IMR-90 (cell line): ENCODE measurements around the gene ADGRG3. TPM values are rescaled to one million over a fixed set of nuclear protein-coding genes. Genes with fewer than 3 reads are reported as not detected.

ENCODE experiments used
- ATAC-seq: fragments of 200-7000 bp; cut with Tn5 transposase; 2 replicates; pipeline ENCODE4 v1.9.1; 2020; ENCODE audit warnings: low read depth, mild to moderate bottlenecking, moderate library complexity
- BruUV-seq: library from RNA; stranded (reverse); fragments of 400-500 nt; replicated peaks from 2 replicates; lab custom pipeline; 2021; lab: Mats Ljungman, UMichigan
- CTCF ChIA-PET: fragments of 300-600 bp; formaldehyde crosslinking; extraction: SDS; loops from one replicate; lab custom pipeline; 2021; ENCODE audit warnings: antibody characterized with exemption; lab: Yijun Ruan, JAX
- POLR2A ChIA-PET: fragments of 300-600 bp; sonication (Branson Sonifier 250); formaldehyde crosslinking; loops from one replicate; lab custom pipeline; 2022; ENCODE audit warnings: antibody characterized with exemption; ENCODE audit not compliant: unreplicated experiment; lab: Charles Lee
- DNase-seq: peaks from one replicate; pipeline ENCODE4 v3.0.0; 2013
- H2AFZ ChIP-seq: replicated peaks from 2 replicates; pipeline ENCODE3; 2013; ENCODE audit warnings: low read length, mild to moderate bottlenecking; ENCODE audit not compliant: poor library complexity
- H2AK5ac ChIP-seq: 2 replicates; pipeline ENCODE4 v1.6.1; 2013; ENCODE audit warnings: low read depth, low read length, inconsistent platforms
- H2AK9ac ChIP-seq: replicated peaks from 2 replicates; pipeline ENCODE3; 2013; ENCODE audit warnings: mild to moderate bottlenecking, low read depth, low read length, moderate library complexity; ENCODE audit not compliant: poor library complexity
- H2BK120ac ChIP-seq: 2 replicates; pipeline ENCODE4 v1.6.1; 2013; ENCODE audit warnings: low read depth, low read length, inconsistent platforms
- H2BK15ac ChIP-seq: 3 replicates; pipeline ENCODE4 v1.6.1; 2013; ENCODE audit warnings: low read depth, low read length, inconsistent platforms
- H2BK20ac ChIP-seq: 2 replicates; pipeline ENCODE4 v1.6.1; 2013; ENCODE audit warnings: low read depth, mild to moderate bottlenecking, inconsistent platforms, low read length, moderate library complexity
- H2BK5ac ChIP-seq: 2 replicates; pipeline ENCODE4 v1.6.1; 2013; ENCODE audit warnings: mild to moderate bottlenecking, low read depth, low read length, inconsistent platforms; ENCODE audit not compliant: poor library complexity, severe bottlenecking
- H3K14ac ChIP-seq: replicated peaks from 2 replicates; pipeline ENCODE4 v1.6.1; 2013; ENCODE audit warnings: low read depth, low read length, inconsistent platforms
- H3K18ac ChIP-seq: 2 replicates; pipeline ENCODE4 v1.6.1; 2013; ENCODE audit warnings: low read depth, low read length, control low read depth
- H3K23ac ChIP-seq: 2 replicates; pipeline ENCODE4 v1.6.1; 2013; ENCODE audit warnings: low read depth, low read length, inconsistent platforms
- H3K27ac ChIP-seq: 2 replicates; pipeline ENCODE4 v1.5.1; 2013; ENCODE audit warnings: mild to moderate bottlenecking, control low read depth, low read length; ENCODE audit not compliant: insufficient read depth
- H3K27me3 ChIP-seq: 2 replicates; pipeline ENCODE4 v1.6.1; 2013; ENCODE audit warnings: low read length; ENCODE audit not compliant: control insufficient read depth, insufficient read depth
- H3K36me3 ChIP-seq: 2 replicates; pipeline ENCODE4 v1.6.1; 2013; ENCODE audit warnings: low read length, mixed read lengths; ENCODE audit not compliant: control insufficient read depth, insufficient read depth
- H3K4ac ChIP-seq: 2 replicates; pipeline ENCODE4 v1.6.1; 2013; ENCODE audit warnings: low read depth, low read length, inconsistent platforms
- H3K4me1 ChIP-seq: 2 replicates; pipeline ENCODE4 v1.6.1; 2013; ENCODE audit warnings: low read length, mixed read lengths; ENCODE audit not compliant: control insufficient read depth, insufficient read depth
- H3K4me2 ChIP-seq: 2 replicates; pipeline ENCODE4 v1.6.1; 2013; ENCODE audit warnings: low read depth, mild to moderate bottlenecking, control low read depth, low read length, moderate library complexity
- H3K4me3 ChIP-seq: 2 replicates; pipeline ENCODE4 v1.5.1; 2013; ENCODE audit warnings: low read depth, mild to moderate bottlenecking, control low read depth, low read length, moderate library complexity; ENCODE audit not compliant: insufficient read depth
- H3K56ac ChIP-seq: 2 replicates; pipeline ENCODE4 v1.6.1; 2013; ENCODE audit warnings: low read length, inconsistent platforms; ENCODE audit not compliant: insufficient read depth; ENCODE audit errors: extremely low read depth
- H3K79me1 ChIP-seq, 2 experiments: 2 replicates each; pipeline ENCODE4 v1.6.1; 2013; ENCODE audit warnings: low read length in 2 of 2, inconsistent platforms in 1 of 2, low read depth in 1 of 2
- H3K9ac ChIP-seq: 2 replicates; pipeline ENCODE4 v1.6.1; 2013; ENCODE audit warnings: low read depth, low read length, control low read depth
- H3K9me1 ChIP-seq: 2 replicates; pipeline ENCODE4 v1.6.1; 2013; ENCODE audit warnings: low read length, inconsistent platforms; ENCODE audit not compliant: insufficient read depth
- H3K9me3 ChIP-seq: 2 replicates; pipeline ENCODE4 v1.6.1; 2013; ENCODE audit warnings: low read length; ENCODE audit not compliant: control insufficient read depth, insufficient read depth
- H4K20me1 ChIP-seq: 2 replicates; pipeline ENCODE4 v1.6.1; 2013; ENCODE audit warnings: low read length, inconsistent platforms; ENCODE audit not compliant: insufficient read depth
- H4K5ac ChIP-seq: 2 replicates; pipeline ENCODE4 v1.6.1; 2013; ENCODE audit warnings: mild to moderate bottlenecking, low read depth, low read length, control low read depth
- H4K8ac ChIP-seq, 2 experiments: 2 replicates each; pipeline ENCODE4 v1.6.1; 2013; ENCODE audit warnings: low read depth in 2 of 2, low read length in 2 of 2, control low read depth in 1 of 2, inconsistent platforms in 1 of 2
- H4K91ac ChIP-seq: 2 replicates; pipeline ENCODE4 v1.6.1; 2013; ENCODE audit warnings: low read depth, low read length, inconsistent platforms; ENCODE audit not compliant: insufficient read depth
- CHD1 ChIP-seq: IDR thresholded peaks from 2 replicates; pipeline ENCODE4 v1.6.1; 2012; ENCODE audit warnings: low read depth, low read length, improper control_type of control experiment
- ELK1 ChIP-seq: fragments of 150-350 bp; IDR thresholded peaks from 2 replicates; pipeline ENCODE4 v1.6.1; 2016; ENCODE audit warnings: low read depth, mild to moderate bottlenecking, low read length, moderate library complexity, borderline replicate concordance
- POLR2A ChIP-seq: IDR thresholded peaks from 2 replicates; pipeline ENCODE4 v1.6.1; 2012; ENCODE audit warnings: mild to moderate bottlenecking, low read depth, low read length
- RAD21 ChIP-seq: IDR thresholded peaks from 2 replicates; pipeline ENCODE4 v1.6.1; 2012; ENCODE audit warnings: low read length, improper control_type of control experiment
- RFX5 ChIP-seq: IDR thresholded peaks from 2 replicates; pipeline ENCODE4 v1.8.0; 2012; ENCODE audit warnings: low read depth, mild to moderate bottlenecking, low read length, moderate library complexity
- USF2 ChIP-seq: fragments of 150-350 bp; IDR thresholded peaks from 2 replicates; pipeline ENCODE4 v1.6.1; 2017; ENCODE audit warnings: mild to moderate bottlenecking, antibody characterized with exemption, low read length, low read depth
- WGBS, 2 experiments: methylation state at CpG; one replicate each; pipeline versions ENCODE4 v1.1.5 to v1.1.7; 2013; ENCODE audit warnings: missing lambda C conversion rate in 2 of 2; ENCODE audit not compliant: insufficient read length in 1 of 2; ENCODE audit errors: extremely low coverage in 2 of 2; 5-methylcytosine and 5-hydroxymethylcytosine counted together
- dilution Hi-C: fragments of 300-500 bp; cut with HindIII; formaldehyde crosslinking; loops from one replicate; pipeline ENCODE4 v1.14.3; 2018; ENCODE audit warnings: low sequenced_read_pairs; ENCODE audit not compliant: unreplicated experiment
- in situ Hi-C: fragments of 300-500 bp; cut with MboI; formaldehyde crosslinking; loops from 3 replicates; pipeline ENCODE4 v1.14.3; 2019; ENCODE audit warnings: low sequenced_read_pairs, inconsistent platforms, mixed read lengths
- intact Hi-C: fragments of 100-400 bp; cut with micrococcal nuclease; formaldehyde crosslinking; loops from 2 replicates; pipeline ENCODE4 v1.10.0; 2022
- polyA plus RNA-seq, 3 experiments: library from polyadenylated mRNA; depleted of rRNA; stranded (reverse); fragments of >200 nt; gene quantifications; 2 replicates each; pipeline ENCODE4 v1.2.3, GENCODE V29; 2012; ENCODE audit warnings: low replicate concordance in 1 of 3
- total RNA-seq: library from RNA; depleted of rRNA; stranded (reverse); fragments of >200 nt; gene quantifications from 2 replicates; pipeline ENCODE4 v1.2.3, GENCODE V29; 2012

ADGRG3 gene
- total and polyA plus RNA-seq, 2 of the 4 experiments (the other 2 are of a cell fraction): not detected

DNA sequence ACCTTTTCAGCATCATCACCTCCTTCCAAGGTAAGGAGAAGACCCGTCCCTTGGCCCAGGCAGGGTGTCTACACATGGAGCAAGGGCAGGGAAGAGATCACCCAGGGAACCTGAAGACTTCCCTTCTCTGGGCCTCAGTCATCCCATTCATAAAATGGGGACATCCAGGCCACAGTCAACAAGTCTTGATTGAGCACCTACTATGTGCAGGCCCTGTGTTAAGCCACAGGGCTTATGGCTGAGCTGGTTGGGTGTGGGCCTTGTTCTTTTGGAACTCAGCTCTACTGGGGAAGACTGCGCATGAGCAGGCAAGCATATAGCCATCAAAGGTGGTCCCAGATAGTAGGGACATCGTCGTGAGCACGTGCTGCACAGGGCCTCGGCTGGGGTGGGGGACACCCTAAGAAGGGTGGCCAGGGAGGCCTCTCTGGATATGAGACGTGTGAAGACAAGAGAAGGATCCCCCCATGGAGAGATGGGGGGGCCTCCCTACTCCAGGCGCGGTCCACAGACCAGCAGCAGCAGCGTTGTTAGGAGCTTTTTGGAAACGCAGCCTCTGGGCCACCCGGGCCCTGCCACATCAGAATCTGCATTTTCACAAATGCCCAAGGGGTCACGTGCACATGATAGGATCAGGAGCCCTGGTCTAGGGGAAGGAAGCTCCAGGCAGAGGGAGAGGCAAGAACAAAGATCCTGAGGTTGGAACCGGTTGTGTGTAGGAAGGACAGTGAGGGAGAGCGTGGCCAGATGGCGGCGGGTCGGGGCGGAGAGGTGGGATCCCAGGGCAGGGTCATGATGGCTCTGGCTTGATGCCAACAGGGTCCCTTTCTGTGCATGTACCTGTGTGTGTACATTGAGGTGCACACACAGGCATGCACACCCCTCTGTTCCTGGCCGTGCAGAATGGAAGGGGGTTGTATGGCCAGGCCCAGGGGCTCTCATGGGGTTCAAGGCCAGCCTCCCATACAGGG lies 5.9 kb upstream of the ADGRG3 start:
- no peak for ATAC-seq
- Histone ChIP-seq H3K27ac (no peak overlapping the region), H2AFZ (no peak overlapping the region), H3K56ac (no peak overlapping the region), H2BK5ac (no peak overlapping the region), H2BK20ac (no peak overlapping the region), H3K79me1 (no peaks in the 10 kb centered on the region), H2AK5ac (no peak overlapping the region), H2BK15ac (no peak overlapping the region), H3K4me2 (no peak overlapping the region), H3K36me3 (no peaks in the 10 kb centered on the region), H4K91ac (no peak overlapping the region), H3K4me1 (no peaks in the 10 kb centered on the region), H3K18ac (no peak overlapping the region), H3K23ac (no peak overlapping the region), H2AK9ac (no peak overlapping the region), H4K8ac (no peak overlapping the region), H3K9me1 (no peaks in the 10 kb centered on the region; the same call in 1 of the 2 replicates), H3K4me3 (no peak overlapping the region), H4K20me1 (no peaks in the 10 kb centered on the region), H3K14ac (no peak overlapping the region), H3K9me3 (no peaks in the 10 kb centered on the region), H3K4ac (no peak overlapping the region), H3K9ac (no peak overlapping the region), H4K5ac (no peak overlapping the region), H3K27me3 (peaks cover under 1% of the 10 kb centered on the region; the same call in 1 of the 2 replicates), H2BK120ac (no peak overlapping the region)
- in situ Hi-C loops: no loop called here
- dilution Hi-C loops: no loop called here
- TF ChIP-seq ELK1 (no peak), CHD1 (no peak), USF2 (no peak), RAD21 (no peak), RFX5 (no peak), POLR2A (no peak)
- intact Hi-C loops: no loop called here
- CTCF ChIA-PET: no interaction called here
- no TSS peak for BruUV-seq
- WGBS, 2 experiments: 92% methylated on average over 7 of the region's 20 CpGs; no CpG with 5 or more reads in 1 of the 2 experiments
- DNase-seq: no peak
- POLR2A ChIA-PET: no interaction called here
